Natural killer cell (primary cell): ENCODE data around the gene P4HTM. TPM values are rescaled to one million over a fixed set of nuclear protein-coding genes. Genes with fewer than 3 reads are reported as not detected.

Experiments used
- ATAC-seq, 3 donors: fragments of 150-1000 bp in 2 of 3; fragments of 200-7000 bp in 1 of 3; cut with Tn5 transposase; 1 replicate in 1 of 3; 2 replicates in 2 of 3; pipeline ENCODE4 v1.10.0; 2021; ENCODE audit warnings: mild to moderate bottlenecking in 2 of 3, moderate library complexity in 2 of 3
- DNase-seq, 2 donors: peaks; one replicate each; pipeline versions ENCODE4 v3.0.0 to v3.0.0-alpha.2; 2013 to 2021; ENCODE audit warnings: mixed read lengths in 1 of 2
- H3K27ac ChIP-seq: one replicate; pipeline ENCODE4 v1.5.1; 2013; ENCODE audit warnings: mild to moderate bottlenecking, low read length
- H3K27me3 ChIP-seq: one replicate; pipeline ENCODE4 v1.6.1; 2013; ENCODE audit warnings: low read length; ENCODE audit not compliant: control insufficient read depth, insufficient read depth
- H3K36me3 ChIP-seq: one replicate; pipeline ENCODE4 v1.6.1; 2013; ENCODE audit warnings: low read length; ENCODE audit not compliant: control insufficient read depth, insufficient read depth
- H3K4me1 ChIP-seq: one replicate; pipeline ENCODE4 v1.6.1; 2013; ENCODE audit warnings: low read length; ENCODE audit not compliant: control insufficient read depth, insufficient read depth
- H3K4me3 ChIP-seq: one replicate; pipeline ENCODE4 v1.5.1; 2013; ENCODE audit warnings: low read length
- H3K9me3 ChIP-seq: one replicate; pipeline ENCODE4 v1.6.1; 2013; ENCODE audit warnings: low read length; ENCODE audit not compliant: control insufficient read depth, insufficient read depth
- H3K27ac Mint-ChIP-seq, 2 donors: one replicate each; pipeline ENCODE4 v1.8.0; 2022; ENCODE audit warnings: mild to moderate bottlenecking in 2 of 2, mixed read lengths in 2 of 2, moderate library complexity in 1 of 2
- H3K27me3 Mint-ChIP-seq, 2 donors: one replicate each; pipeline ENCODE4 v1.8.0; 2022; ENCODE audit warnings: low read depth in 2 of 2, mixed read lengths in 2 of 2
- H3K36me3 Mint-ChIP-seq: one replicate; pipeline ENCODE4 v1.8.0; 2022; ENCODE audit warnings: mixed read lengths
- H3K4me1 Mint-ChIP-seq, 2 donors: one replicate each; pipeline ENCODE4 v1.8.0; 2022; ENCODE audit warnings: mixed read lengths in 2 of 2
- H3K4me3 Mint-ChIP-seq: one replicate; pipeline ENCODE4 v1.8.0; 2022; ENCODE audit warnings: mild to moderate bottlenecking, moderate library complexity, mixed read lengths
- H3K9me3 Mint-ChIP-seq, 2 donors: one replicate each; pipeline ENCODE4 v1.8.0; 2022; ENCODE audit warnings: mixed read lengths in 2 of 2
- WGBS: methylation state at CpG from one replicate; pipeline ENCODE4 v1.1.7; 2013; ENCODE audit warnings: missing lambda C conversion rate; ENCODE audit not compliant: insufficient coverage; 5-methylcytosine and 5-hydroxymethylcytosine counted together
- intact Hi-C: fragments of 100-400 bp; cut with micrococcal nuclease; formaldehyde crosslinking; loops from one replicate; pipeline ENCODE4 v1.14.2; 2022
- total RNA-seq, 4 donors: library from RNA; stranded (reverse); fragments of 120-200 nt in 1 of 4; gene quantifications; one replicate each; pipeline versions ENCODE4 v1.2.3 to v1.2.4, GENCODE V29; 2013 to 2022
- TF ChIP-seq, protein P1 (sequence below): fragments of 200-600 bp; IDR thresholded peaks from one replicate; pipeline ENCODE4 v1.8.0; 2022; ENCODE audit warnings: antibody characterized with exemption

The P4HTM gene
- total RNA-seq, 3 donors from 2014 or later (not counting 1 experiment from before 2014, with no cell fraction given) = 28.8 to 31.3 (median 30.6) TPM

DNA sequence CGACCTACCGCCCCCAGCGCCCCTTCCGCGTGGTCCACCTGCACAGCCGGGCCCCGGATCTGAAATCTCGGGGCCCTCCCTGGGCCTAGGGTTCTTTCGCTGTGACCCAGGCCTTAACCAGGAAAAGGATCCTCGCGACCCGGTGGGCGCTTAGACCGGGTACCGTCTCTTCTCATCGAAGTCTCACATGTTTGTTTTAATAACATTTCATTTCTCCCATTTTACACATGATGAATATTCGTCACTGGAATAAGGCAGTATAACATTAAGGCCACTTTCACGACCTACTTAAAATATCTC is 28.6 kb downstream of the P4HTM start:
- Histone ChIP-seq H3K27ac (peak overlapping the region; percentile 79), H3K36me3 (peaks cover 22% of the 10 kb centered on the region), H3K27me3 (no peaks in the 10 kb centered on the region), H3K9me3 (no peaks in the 10 kb centered on the region), H3K4me1 (peaks cover 48% of the 10 kb centered on the region), H3K4me3 (peak overlapping the region; percentile 68)
- no peaks in the 10 kb centered on the region for H3K36me3 Mint-ChIP-seq
- peak overlapping the region; percentile 98 for H3K4me3 Mint-ChIP-seq
- WGBS = 2% methylated on average over 18 of the region's 18 CpGs
- TF ChIP-seq, protein P1, sequence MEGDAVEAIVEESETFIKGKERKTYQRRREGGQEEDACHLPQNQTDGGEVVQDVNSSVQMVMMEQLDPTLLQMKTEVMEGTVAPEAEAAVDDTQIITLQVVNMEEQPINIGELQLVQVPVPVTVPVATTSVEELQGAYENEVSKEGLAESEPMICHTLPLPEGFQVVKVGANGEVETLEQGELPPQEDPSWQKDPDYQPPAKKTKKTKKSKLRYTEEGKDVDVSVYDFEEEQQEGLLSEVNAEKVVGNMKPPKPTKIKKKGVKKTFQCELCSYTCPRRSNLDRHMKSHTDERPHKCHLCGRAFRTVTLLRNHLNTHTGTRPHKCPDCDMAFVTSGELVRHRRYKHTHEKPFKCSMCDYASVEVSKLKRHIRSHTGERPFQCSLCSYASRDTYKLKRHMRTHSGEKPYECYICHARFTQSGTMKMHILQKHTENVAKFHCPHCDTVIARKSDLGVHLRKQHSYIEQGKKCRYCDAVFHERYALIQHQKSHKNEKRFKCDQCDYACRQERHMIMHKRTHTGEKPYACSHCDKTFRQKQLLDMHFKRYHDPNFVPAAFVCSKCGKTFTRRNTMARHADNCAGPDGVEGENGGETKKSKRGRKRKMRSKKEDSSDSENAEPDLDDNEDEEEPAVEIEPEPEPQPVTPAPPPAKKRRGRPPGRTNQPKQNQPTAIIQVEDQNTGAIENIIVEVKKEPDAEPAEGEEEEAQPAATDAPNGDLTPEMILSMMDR = no peak
- intact Hi-C loops = no loop called here
- peaks cover 16 to 24% of the 10 kb centered on the region in 2 donors for H3K4me1 Mint-ChIP-seq
- no peaks in the 10 kb centered on the region for H3K27me3 Mint-ChIP-seq
- H3K9me3 Mint-ChIP-seq = no peaks in the 10 kb centered on the region
- no peak for ATAC-seq
- no peak for DNase-seq
- peak overlapping the region; percentile 86 to 95 for H3K27ac Mint-ChIP-seq

DNA sequence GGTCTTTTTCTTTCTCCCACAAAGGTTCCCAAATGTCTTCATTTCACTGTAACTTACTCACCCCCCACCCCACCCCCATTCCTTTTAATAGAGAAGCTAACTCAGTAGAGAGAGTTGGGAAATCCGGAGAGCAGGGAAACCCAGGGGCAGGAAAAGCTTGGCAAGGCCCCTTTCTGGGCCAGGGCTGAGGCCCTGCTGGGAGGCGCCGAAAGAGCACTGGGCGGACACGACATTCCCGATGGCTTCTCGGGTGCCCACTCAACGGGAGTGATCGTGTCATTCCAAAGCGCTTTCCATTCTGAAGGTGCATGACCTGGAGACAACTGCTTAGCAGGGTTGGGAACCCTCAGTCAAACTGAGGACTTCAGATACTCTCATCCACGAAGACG is 29.9 kb downstream of the P4HTM start:
- ATAC-seq (no peak), DNase-seq (no peak)
- Histone ChIP-seq H3K36me3 (peaks cover 24% of the 10 kb centered on the region), H3K4me1 (peaks cover 48% of the 10 kb centered on the region), H3K4me3 (peak overlapping the region; percentile 82), H3K9me3 (no peaks in the 10 kb centered on the region), H3K27ac (peak overlapping the region; percentile 94), H3K27me3 (no peaks in the 10 kb centered on the region)
- intact Hi-C loops = loop anchor here (5.0 kb wide), 1 partner anchor 33 kb away; no protein-coding TSS in a partner anchor
- peak overlapping the region; percentile 95 to 99 for H3K27ac Mint-ChIP-seq
- H3K36me3 Mint-ChIP-seq = no peaks in the 10 kb centered on the region
- H3K27me3 Mint-ChIP-seq = no peaks in the 10 kb centered on the region
- no peaks in the 10 kb centered on the region for H3K9me3 Mint-ChIP-seq
- H3K4me1 Mint-ChIP-seq = peaks cover 16 to 24% of the 10 kb centered on the region in 2 donors
- 44% methylated on average over 12 of the region's 12 CpGs for whole genome bisulfite sequencing
- TF ChIP-seq, protein P1 = no peak
- H3K4me3 Mint-ChIP-seq = peak overlapping the region; percentile 98

DNA sequence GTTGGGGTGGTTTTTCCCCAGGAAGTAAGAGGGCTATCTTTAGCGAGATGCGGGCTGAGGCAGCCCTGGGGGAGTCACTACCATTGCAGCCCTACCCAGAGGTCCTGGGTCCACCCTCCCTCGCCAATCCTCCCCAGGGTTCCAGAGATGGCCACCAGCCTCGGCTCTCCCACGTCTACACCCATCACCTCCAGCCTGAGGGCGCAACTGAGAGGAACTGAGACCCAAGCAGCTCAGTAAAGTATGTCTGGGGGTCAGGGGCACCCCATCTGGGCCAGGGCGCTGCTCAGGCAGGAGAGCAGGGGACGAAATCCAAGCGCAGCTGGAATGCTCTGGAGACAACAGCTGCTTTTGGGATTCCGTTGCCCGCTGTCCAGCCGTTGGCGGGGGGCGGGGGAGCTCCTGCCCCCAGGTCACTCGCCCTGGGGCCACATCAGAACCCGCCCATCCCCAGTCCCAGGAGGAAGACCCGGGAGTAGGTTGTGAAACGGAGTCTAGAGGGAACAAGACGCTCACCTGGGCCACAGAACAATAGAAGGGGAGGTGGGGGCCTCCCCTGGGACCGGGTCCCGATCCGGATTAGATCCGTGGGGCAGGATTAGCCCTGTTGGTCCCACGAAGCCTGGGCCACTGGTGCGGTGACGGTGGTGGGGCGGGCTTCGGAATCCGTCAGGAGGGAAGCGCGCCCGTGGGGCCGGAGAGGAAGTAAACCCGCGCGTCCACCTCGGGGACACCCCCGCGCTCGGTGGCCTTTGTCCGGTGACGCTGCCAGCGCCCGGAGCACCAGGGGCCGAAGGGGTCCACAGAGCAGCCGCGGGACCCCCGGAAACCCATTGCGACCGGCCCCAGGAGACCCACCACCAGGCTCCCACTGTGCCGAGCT is 30.5 kb downstream of the P4HTM start:
- WGBS = under 1% methylated on average over 51 of the region's 51 CpGs
- ATAC-seq = no peak
- peaks cover 16 to 27% of the 10 kb centered on the region in 2 donors for H3K4me1 Mint-ChIP-seq

More for the DNA sequence above, 30.5 kb downstream of the P4HTM start:
- no peaks in the 10 kb centered on the region for H3K36me3 Mint-ChIP-seq
- peaks cover 24% of the 10 kb centered on the region for H3K36me3 ChIP-seq
- peak overlapping the region; percentile 98 for H3K4me3 Mint-ChIP-seq
- H3K4me3 ChIP-seq = peak overlapping the region; percentile 82
- TF ChIP-seq, protein P1 = no peak
- peak overlapping the region; percentile 94 for H3K27ac ChIP-seq
- no peaks in the 10 kb centered on the region for H3K9me3 ChIP-seq
- intact Hi-C loops = loop anchor here (1.0 to 5.0 kb wide), 3 partner anchors 9 to 33 kb away; partner anchors contain the start of genes IMPDH2 and WDR6
- no peaks in the 10 kb centered on the region for H3K27me3 Mint-ChIP-seq
- no peaks in the 10 kb centered on the region for H3K27me3 ChIP-seq
- peaks cover 48% of the 10 kb centered on the region for H3K4me1 ChIP-seq
- H3K9me3 Mint-ChIP-seq = no peaks in the 10 kb centered on the region
- peak overlapping the region; percentile 95 to 99 for H3K27ac Mint-ChIP-seq
- DNase-seq = peak; percentile 46 to 53
